ENCODE measurements around the gene CABP4. TPM values are rescaled to one million over a fixed set of nuclear protein-coding genes. Genes with fewer than 3 reads are reported as not detected.
A peak's percentile ranks its signal among the peaks of the same experiment; 100 is the strongest.

The CABP4 gene
- total RNA-seq, 2 donors from 2014 or later: 3.1 TPM; not detected in 1

DNA sequence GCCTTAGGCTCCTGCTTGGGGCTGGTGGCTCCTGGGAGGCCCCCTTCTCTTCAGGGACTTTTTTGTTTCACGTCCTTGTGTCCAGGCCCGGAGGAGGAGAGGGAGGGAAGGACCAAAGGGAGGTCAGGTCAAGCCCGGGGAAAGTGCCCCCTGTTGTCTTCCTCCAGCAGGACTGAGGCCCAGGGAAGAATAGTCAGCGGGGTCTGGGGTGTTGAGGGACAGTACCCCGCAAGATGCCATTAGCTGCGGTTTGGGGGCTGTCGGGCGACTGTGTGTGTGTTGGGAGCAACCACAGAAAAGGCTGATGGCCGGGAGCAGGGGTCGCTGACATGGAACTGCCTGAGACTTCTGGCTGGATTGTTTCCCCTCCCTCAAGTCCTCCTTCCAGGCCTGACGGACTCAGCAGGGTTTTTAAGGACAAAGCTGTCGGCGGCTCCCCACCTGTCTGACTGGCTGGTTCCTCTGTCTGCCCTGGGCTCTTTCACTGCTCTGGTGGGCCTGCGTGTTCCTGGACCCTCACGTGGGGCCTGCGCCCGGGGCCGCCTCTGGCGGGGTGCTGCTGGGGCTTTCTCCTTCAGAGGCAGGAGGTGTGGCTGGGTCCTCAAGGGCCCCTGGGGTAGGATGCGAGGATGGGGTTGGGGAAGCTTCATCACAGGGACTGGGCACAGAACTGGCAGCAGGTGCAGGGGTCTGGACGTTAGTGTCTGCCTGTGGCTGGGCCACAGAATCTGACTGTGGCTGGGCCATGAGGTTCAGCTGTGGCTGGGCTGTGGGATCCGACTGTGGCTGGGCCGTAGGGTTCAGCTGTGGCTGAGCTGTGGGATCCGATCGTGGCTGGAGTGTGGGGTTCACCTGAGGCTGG is 4.1 kb upstream of the CABP4 start:
- ATAC-seq (no peak), DNase-seq (no peak)
- Histone ChIP-seq H3K27me3 (no peaks in the 10 kb centered on the region), H3K4me1 (peaks cover 8% of the 10 kb centered on the region), H3K27ac (no peak overlapping the region), H3K9me3 (no peaks in the 10 kb centered on the region), H3K36me3 (replicated peaks in 1 of 2; ENCODE audit: insufficient read depth in 1 of 2, low read depth in 2 of 2) (no peaks in the 10 kb centered on the region), H3K4me3 (no peak overlapping the region)
- intact Hi-C loops (cut with DNase I): no loop called here
- WGBS, 2 donors: 86 to 93% methylated on average over 13 to 24 of the region's 25 CpGs
- TF ChIP-seq, protein P1, sequence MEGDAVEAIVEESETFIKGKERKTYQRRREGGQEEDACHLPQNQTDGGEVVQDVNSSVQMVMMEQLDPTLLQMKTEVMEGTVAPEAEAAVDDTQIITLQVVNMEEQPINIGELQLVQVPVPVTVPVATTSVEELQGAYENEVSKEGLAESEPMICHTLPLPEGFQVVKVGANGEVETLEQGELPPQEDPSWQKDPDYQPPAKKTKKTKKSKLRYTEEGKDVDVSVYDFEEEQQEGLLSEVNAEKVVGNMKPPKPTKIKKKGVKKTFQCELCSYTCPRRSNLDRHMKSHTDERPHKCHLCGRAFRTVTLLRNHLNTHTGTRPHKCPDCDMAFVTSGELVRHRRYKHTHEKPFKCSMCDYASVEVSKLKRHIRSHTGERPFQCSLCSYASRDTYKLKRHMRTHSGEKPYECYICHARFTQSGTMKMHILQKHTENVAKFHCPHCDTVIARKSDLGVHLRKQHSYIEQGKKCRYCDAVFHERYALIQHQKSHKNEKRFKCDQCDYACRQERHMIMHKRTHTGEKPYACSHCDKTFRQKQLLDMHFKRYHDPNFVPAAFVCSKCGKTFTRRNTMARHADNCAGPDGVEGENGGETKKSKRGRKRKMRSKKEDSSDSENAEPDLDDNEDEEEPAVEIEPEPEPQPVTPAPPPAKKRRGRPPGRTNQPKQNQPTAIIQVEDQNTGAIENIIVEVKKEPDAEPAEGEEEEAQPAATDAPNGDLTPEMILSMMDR (IDR thresholded peaks at IDR 0.05): no peak
- TF ChIP-seq POLR2A (IDR thresholded peaks at IDR 0.05): no peak

DNA sequence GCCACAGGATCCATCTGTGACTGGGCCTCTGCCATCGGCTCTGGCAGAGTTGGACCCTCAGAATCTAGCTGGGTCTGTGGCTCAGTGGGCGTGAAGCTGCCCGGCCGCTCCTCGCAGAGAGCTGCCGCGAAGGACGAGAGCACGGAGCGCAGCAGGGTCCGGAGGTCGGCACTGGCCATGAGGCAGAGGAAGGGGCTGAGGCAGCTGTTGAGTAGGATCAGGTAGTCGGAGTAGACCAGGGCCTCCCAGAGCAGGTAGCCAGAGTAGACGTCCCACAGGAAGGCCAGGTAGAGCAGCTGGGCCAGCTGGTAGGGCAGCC is 3.5 kb upstream of the CABP4 start:
- DNase-seq: no peak
- Histone ChIP-seq H3K4me1 (peaks cover 8% of the 10 kb centered on the region), H3K27ac (no peak overlapping the region)

DNA sequence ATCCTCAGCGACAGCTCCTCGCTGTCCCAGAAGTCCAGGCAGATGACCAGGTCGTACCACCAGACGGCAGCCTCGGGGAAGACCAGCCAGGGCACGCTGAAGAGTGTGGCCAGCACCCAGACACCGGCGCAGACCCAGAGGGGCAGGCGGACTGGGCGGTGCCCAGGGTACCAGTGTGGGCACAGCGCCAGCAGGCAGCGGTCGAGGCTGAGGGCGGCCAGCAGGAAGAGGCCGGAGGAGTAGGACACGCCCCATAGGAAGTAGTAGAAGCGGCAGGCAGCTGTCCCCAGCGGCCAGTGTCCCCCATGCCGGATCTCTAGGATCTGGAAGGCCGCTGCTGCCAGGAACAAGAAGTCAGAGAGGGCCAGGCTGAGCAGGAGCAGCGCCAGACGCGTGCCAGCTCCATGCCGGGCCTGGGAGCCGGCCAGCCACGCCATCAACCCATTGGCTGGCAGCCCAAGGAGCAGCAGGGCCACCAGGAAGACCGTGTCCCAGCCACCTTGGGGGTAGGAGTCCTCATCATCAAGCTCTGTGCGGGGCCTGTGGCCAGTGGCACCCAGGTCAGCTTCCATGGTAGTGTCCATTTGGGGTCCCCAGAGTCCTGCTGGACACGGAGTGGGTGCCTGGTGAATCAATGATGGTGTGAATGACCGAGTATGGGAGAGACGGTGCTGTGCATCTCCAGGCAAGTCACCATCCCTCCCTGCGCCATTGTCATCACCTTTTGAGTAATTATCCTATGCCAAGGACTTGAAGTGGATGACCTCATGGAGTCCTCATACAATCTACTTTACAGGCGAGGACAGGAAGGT is 2.8 kb upstream of the CABP4 start, which contains the start of gene GPR152:
TSS of gene GPR152 (minus strand) at position 589 of the 812 bp plus-strand sequence. CDS start at position 584, 5 bp downstream.
- DNase-seq: peak; percentile 55 to 84 (median 72)
- TF ChIP-seq, protein P1 (IDR thresholded peaks at IDR 0.05): peak in 2 of 7 experiments; percentile 1 to 10
- no peak for TF ChIP-seq POLR2A (IDR thresholded peaks at IDR 0.05)
- intact Hi-C loops (cut with DNase I): no loop called here
- peaks cover 8% of the 10 kb centered on the region for H3K4me1 ChIP-seq
- ATAC-seq: peak; percentile 70
- H3K9me3 ChIP-seq: no peaks in the 10 kb centered on the region
- H3K4me3 ChIP-seq: no peak within 1 kb of the TSS
- H3K27me3 ChIP-seq: no peaks in the 10 kb centered on the region
- H3K27ac ChIP-seq: peak within 1 kb of the TSS in 2 of 4 donors; percentile 41 to 56
- 75 to 84% methylated on average over 6 to 24 of the region's 33 CpGs for WGBS, 2 donors
- H3K36me3 ChIP-seq (replicated peaks in 1 of 2; ENCODE audit: insufficient read depth in 1 of 2, low read depth in 2 of 2): no peaks in the 10 kb centered on the region

More for the DNA sequence above, 3.5 kb upstream of the CABP4 start:
- no peak for ATAC-seq
- no peak overlapping the region for H3K4me3 ChIP-seq
- TF ChIP-seq POLR2A (IDR thresholded peaks at IDR 0.05): no peak
- TF ChIP-seq, protein P1 (IDR thresholded peaks at IDR 0.05): no peak
- H3K27me3 ChIP-seq: no peaks in the 10 kb centered on the region
- no peaks in the 10 kb centered on the region for H3K9me3 ChIP-seq
- WGBS, 2 donors: 89% methylated on average over 14 of the region's 14 CpGs; no CpG with 5 or more reads in 1 of the 2 donors
- intact Hi-C loops (cut with DNase I): no loop called here
- H3K36me3 ChIP-seq (replicated peaks in 1 of 2; ENCODE audit: insufficient read depth in 1 of 2, low read depth in 2 of 2): no peaks in the 10 kb centered on the region

DNA sequence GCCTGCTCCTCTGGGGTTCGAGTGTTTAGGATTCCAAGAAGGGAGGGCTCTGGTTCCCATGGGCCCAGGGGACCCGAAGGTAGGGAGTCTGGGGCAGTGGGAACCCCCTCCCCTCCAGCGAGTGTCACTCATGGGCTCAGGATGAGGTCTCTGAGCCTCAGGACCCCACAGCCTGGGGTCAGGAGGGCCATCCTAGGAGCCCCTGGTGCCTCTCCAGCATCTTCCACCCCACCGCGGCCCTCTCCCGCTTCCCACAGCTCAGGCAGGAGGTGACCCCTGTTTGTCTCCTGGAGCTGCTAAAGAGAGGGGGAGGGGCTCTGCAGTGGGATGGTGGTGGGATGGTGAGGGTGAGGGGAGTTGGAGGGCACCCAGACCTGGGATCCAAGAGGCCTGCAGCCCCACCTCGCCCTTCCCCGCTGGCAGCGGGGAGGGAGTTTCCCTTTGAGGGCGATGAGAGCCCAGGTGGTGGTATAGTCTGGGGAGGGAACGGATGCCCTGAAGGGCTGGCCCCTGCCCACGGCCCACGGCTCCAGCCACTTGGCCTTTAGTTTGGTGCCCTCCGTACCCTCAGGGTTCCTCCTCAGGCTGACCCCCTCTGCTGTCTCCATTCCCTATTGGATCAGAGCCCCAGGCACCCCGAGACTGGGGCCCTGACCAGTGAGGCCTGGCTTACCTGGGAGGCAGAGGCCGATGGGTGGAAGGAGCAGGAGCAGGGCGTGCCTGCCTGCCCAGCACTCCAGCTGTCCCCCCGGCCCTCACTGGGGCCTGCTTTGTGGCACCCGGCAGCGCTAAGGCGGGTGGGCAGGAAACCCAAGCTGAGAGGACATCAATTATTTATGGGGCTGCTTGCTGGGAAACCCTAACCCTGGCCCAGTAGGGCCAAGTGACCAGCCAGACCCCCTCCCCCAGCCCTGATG is 1.1 kb upstream of the CABP4 start:
- H3K36me3 ChIP-seq (replicated peaks in 1 of 2; ENCODE audit: insufficient read depth in 1 of 2, low read depth in 2 of 2): no peaks in the 10 kb centered on the region
- ATAC-seq (no peak), DNase-seq (no peak)
- H3K4me1 ChIP-seq: peaks cover 8% of the 10 kb centered on the region
- H3K27me3 ChIP-seq: no peaks in the 10 kb centered on the region
- H3K9me3 ChIP-seq: no peaks in the 10 kb centered on the region
- H3K4me3 ChIP-seq: no peak overlapping the region
- TF ChIP-seq, protein P1 (IDR thresholded peaks at IDR 0.05): no peak
- WGBS, 2 donors: 90 to 92% methylated on average over 10 to 20 of the region's 21 CpGs
- H3K27ac ChIP-seq: no peak overlapping the region
- intact Hi-C loops (cut with DNase I): no loop called here
